Ramos (cell line): Measurements from ENCODE around the gene KIF13A.
"Not testable (repeated sequence)": the region's sequence is repeated elsewhere in the genome, so short reads cannot be mapped to it uniquely, and the experiment has no call there.

Source experiments
- in situ Hi-C: fragments of 300-500 bp; cut with MboI; formaldehyde crosslinking; loops from one replicate; pipeline ENCODE4 v1.14.3; 2022; ENCODE audit warnings: low sequenced_read_pairs; ENCODE audit not compliant: unreplicated experiment

KIF13A gene

DNA sequence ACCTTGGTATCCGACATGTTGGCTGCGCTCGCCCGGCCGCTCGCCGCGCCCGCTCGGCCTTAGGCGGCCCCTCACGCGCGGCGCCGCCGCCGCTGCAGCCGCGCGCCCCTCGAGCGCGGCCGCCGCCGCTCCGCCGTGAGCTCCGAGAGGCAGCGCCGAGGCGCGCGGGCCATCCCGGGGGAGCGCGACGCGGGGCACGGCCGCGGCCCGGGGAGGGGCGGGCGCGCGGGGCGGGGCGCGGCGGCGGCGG, at the start of gene KIF13A:
Gene KIF13A (minus strand): TSS at position 189 of the 250 bp plus-strand sequence. CDS start 172 bp downstream, at position 17.
- in situ Hi-C loops, result no loop called here

DNA sequence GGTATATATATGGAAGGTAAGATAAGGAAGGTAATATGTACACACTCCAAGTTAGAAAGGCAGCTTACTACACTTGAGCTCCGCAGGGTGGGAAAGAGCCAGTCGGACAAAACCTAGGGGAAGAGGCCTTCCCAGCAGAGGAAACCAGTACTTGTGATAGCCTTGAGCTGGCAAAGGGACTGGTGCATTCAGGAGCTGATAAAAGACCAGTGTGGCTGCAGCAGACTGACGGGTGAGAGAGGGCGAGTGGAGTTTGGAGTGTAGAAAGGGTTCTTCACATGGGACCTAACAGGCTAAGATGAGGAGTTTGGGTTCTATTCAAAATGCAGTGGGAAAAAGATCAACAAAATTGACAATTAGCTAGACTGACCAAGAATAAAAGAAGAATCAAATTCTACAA, 49.3 kb upstream of the KIF13A start:
- in situ Hi-C loops, result no loop called here

GRCh38 chr6:18035330-18035854, 48.0 kb upstream of the KIF13A start:
- in situ Hi-C loops, result no loop called here

DNA sequence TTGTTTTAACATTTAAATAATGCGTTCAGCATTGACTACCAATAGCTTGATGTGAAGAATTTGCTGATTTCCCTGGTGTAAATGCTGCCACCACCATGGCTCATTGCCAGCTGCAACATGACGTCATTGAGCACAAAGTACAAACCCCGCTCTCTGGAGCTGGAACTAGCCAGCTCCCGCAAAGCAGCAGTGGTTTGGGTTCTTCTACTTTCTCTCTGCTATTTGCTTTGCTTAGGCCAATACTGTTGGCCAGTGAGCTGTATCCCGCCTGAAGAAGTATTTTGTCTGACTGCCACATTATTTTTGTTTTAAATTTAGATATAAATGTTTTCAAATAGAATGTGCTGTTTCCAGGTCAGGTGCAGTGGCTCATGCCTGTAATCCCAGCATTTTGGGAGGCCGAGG, 47.4 kb upstream of the KIF13A start:
- in situ Hi-C loops, result no loop called here

DNA sequence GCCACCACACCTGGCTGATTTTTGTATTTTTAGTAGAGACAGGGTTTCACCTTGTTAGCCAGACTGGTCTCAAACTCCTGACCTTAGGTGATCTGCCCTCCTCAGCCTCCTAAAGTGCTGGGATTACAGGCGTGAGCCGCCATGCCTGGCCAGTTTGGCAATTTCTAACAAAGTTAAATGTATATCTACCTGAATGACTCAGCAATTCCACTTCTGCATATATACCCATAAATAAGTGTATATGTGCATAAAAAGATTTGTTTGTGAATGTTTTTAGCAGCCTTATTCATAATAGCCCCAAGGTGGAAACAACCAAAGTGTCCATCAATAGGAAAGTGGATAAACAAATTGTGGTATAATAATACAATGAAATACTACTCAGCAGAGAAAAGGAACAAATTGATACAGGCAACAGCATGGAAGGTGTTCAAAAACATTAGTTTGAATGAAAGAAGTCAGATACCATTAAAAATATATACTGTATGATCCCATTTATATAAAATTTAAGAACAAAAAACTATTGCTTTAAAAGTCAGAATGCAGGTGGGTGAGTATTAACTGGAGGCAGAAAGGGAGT, 44.3 kb upstream of the KIF13A start:
- in situ Hi-C loops, result no loop called here

DNA sequence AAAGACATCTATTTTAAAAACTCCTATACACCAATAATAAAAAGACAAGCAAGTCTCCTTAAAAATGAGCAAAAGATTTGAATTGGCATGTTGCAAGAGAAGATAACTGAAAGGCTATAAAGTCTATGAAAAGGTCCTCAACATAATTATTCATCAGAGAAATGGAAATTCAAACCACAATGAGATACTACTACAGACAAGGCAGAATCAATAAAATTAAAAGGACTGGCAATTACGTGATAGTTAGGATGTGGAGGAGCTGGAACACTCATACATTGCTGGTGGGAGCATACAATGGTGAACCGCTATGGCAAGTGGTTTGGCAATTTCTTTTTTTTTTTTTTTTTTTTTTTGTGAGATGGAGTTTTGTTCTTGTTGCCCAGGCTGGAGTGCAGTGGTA, 43.8 kb upstream of the KIF13A start:
- in situ Hi-C loops, result no loop called here

- in situ Hi-C loops, result no loop called here
Observed at GRCh38 chr6:18028332-18028731, 40.9 kb upstream of the KIF13A start.

- in situ Hi-C loops, result no loop called here
Observed at GRCh38 chr6:18025596-18025995, 38.2 kb upstream of the KIF13A start.

DNA sequence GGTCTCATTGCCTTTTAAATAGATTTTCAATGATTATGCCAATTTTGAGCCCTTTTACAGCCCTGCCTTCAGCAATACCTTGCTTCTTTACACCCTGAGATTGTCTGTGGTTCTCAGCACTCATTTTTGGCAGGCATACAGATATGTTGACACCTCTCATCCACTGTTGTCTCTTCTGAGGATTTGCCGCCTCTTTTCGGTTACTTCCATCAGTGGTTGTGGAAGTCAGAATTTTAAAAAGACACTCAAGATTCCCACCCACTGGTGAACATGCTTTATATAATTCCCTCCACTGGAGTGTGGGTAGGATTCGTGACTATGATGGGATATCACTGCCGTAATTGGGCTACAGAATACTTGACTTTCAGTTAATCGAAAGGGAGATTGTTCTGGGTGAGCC, 37.4 kb upstream of the KIF13A start:
- in situ Hi-C loops, result no loop called here

- in situ Hi-C loops, result no loop called here
Observed at GRCh38 chr6:18023891-18024290, 36.5 kb upstream of the KIF13A start.

DNA sequence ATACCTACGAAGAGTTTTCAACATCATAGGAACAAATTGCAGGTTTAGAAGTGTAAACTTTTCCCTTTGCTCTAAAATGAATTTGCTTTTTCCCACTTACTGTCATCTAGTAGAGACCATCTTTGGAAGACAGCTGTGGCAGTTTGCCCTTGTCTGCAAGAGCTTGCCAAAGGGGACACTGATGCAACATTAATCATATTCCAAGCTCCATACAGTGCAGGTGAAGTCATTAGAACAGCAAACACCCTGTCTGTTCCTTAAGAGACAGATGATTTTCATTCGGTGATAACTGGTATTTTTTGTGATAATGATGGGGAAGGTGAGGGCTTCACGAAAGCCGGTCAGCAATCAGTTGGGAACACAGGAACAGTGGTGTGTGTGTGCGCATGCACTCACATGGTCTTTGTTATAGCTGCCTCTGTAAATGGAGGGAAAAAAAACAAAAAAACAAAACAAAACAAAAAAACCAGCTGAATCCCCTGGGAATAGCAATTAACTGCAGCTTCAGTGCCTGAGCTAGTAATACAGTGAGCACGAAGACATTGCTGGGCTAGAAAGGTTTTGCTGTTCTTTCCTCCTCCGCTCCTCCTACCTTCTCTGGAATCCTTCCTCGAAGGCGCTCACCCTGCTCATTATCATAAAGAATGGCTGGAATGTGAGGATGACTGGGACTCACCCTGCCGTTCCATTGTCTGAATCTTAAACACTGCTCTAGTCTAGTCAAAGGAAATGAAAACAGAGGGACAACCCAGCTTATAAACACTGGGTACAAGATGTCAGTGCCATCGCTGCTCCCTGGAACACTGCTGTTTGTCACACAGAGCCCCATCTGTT, 35.2 kb upstream of the KIF13A start:
- in situ Hi-C loops, result no loop called here

DNA sequence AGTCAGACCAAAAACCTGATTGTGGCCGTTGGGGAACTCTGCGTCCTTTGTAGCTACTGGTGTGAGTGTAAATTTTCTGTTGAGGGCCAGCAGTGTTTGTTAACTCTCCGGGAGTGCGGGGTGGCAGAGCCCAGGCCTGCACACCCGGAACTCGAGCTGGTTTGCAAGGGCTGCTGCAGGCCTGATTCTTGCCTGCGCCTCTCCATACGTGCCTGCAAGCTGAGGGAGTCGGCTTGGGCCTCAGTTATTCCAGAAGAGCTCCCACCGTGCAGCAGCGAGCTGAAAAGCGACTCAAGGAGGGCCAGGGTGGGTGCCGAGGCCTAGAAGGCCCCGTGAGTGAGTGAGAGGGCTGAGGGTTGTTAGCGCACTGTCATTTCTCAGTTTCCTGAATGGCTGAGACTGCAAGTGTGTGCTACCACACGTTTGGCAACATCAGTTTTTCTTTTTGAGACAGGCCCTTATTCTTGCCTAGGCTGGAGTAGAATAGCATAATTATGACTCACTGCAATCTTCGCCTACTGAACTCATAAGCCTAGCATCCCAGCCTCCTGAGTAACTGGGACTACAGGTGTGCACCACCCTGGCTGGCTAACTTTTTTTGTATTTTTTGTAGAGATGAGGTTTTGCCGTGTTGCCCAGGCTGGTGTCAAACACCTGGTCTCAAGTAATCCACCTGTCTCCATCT, 33.9 kb upstream of the KIF13A start:
- in situ Hi-C loops, result no loop called here

GRCh38 chr6:18020545-18020944, 33.1 kb upstream of the KIF13A start:
- in situ Hi-C loops, result not testable (repeated sequence)

DNA sequence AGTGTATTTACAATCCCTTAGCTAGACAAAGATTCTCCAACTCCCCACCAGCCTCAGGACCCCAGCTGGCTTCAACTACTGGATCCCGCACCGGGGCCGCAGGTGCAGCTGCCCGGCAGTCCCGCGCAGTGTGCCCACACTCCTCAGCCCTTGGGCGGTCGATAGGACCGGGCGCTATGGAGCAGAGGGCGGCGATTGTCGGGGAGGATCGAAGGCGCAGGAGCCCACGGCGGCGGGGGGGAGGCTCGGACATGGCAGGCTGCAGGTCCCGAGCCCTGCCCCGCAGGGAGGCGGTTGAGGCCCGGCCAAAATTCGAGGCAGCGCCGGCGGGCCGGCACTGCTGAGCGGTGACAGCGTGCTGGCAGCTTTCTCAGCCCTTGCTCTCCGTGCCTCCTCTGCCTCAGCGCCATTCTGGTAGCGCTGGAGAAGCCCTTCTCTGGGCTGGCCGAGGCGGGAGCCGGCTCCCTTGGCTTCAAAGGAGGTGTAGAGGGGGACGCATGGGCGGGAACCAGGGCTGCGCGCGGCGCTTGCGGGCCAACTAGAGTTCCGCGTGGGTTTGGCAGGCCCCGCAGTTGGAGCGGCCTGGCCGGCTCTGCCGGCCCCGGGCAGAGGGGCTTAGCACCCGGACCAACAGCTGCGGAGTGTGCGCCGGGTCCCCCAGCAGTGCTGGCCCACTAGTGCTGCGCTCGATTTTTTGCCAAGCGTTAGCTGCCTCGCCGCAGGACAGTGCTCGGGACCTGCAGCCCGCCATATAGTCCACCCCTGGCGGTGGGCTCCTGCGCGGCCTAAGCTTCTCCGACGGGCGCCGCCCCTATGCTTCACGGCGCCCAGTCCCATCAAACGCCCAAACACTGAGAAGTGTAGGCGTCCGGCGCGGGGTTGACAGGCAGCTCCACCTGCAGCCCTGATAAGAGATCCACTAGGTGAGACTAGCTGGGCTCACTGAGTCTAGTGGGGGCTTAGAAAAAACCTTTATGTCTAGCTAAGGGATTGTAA, 32.4 kb upstream of the KIF13A start:
- in situ Hi-C loops, result no loop called here

GRCh38 chr6:18019133-18019532, 31.7 kb upstream of the KIF13A start:
- in situ Hi-C loops, result not testable (repeated sequence)

DNA sequence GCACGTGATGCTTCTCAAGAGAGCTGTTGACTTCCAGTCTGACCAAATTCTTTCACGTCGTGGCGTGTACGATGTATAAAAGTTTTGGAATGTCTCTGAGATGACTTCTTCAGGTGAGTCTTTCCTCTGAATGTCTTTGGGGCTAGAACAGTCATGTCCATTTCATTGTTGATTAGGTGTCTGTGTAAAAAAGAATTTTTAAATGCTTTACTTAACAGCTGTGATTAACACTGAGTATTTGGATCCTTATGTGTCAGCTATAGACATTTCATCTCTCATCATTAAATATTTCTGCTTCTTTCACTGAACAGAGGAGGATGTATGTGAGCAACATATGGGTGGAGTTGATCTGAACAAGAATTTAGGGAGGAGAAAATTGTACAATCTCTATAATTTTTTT, 29.3 kb upstream of the KIF13A start:
- in situ Hi-C loops, result no loop called here

DNA sequence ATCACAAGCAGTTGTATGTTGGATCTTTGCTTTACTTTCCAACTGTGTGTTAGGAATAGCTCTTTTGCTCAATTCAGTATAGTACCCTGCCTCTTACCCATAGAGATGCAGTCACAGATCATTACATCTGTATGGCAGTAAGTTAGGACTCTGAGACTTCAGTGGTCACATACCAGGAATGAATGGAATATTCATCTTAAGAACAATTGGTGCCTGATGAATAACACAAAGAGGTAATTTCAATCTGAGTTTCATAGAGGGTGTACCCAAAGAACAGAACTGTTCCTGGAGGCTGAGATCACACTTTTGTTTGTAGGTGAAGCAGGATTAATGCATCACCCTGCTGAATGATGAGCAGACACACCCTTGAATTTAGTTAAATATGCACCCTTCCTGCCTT, 28.7 kb upstream of the KIF13A start:
- in situ Hi-C loops, result no loop called here

GRCh38 chr6:18011287-18011686, 23.9 kb upstream of the KIF13A start:
- in situ Hi-C loops, result no loop called here

DNA sequence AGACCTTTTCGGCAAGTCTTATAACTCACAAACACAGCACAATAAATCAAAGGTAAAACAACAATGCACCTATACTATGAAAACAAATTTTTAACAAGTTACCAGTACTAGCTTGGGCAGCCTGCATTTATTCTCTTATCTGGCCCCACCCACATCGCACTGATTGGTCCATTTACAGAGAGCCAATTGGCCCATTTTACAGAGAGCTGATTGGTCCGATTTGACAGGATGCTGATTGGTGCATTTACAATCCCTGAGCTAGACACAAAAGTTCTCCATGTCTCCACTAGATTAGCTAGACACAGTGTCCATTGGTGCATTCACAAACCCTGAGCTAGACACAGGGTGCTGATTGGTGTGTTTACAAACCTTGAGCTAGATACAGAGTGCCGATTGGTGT, 23.1 kb upstream of the KIF13A start:
- in situ Hi-C loops, result not testable (repeated sequence)

- in situ Hi-C loops, result no loop called here
Observed at GRCh38 chr6:18004256-18004985, 17.0 kb upstream of the KIF13A start.
